Measurements from ENCODE around the gene CCNJL. TPM values are rescaled to one million over a fixed set of nuclear protein-coding genes. Genes with fewer than 3 reads are reported as not detected.

The CCNJL gene
- total RNA-seq, 2 experiments from 2014 or later: 0.17 TPM; not detected in 1

DNA sequence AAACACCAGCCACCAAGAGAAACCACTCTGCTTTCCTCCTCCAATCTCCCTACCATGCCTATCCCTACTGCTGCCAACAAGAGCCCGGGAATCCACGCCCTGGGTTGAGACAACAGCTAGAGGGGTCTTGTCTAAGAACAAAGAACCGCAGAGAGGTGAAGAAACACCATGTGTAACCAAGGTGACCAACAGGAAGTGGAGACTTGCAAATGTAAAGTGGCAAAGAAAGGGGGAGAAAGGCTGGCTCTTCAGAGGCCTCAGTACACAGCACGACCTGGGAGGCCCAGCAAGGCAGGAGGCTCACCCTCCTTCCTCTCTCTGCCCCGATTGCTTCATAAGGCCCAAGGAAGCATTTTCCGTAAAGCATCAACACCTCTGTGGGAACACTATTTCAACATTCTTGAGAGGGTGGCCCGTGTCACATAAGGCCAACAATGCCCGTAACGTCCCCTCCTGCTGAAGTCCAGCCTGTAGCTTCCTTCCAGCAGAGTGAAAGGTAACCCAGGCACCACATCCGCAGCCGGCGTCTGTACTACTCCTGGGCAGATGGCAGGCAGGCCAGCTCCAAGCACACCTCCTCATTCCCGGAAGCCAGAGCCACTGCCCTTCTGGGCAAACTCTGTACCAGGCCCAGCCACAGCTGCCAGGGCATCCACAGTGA lies 18.3 kb downstream of the CCNJL start:
- no peak for ATAC-seq (ENCODE audit: low read depth)
- Mint-ChIP-seq H3K27me3 (peaks cover 2% of the 10 kb centered on the region), H3K4me3 (no peak overlapping the region), H3K4me1 (peaks cover 2% of the 10 kb centered on the region), H3K36me3 (no peaks in the 10 kb centered on the region), H3K9me3 (no peaks in the 10 kb centered on the region), H3K27ac (no peak overlapping the region)
- POLR2A ChIA-PET: no interaction called here
- no peak for DNase-seq

DNA sequence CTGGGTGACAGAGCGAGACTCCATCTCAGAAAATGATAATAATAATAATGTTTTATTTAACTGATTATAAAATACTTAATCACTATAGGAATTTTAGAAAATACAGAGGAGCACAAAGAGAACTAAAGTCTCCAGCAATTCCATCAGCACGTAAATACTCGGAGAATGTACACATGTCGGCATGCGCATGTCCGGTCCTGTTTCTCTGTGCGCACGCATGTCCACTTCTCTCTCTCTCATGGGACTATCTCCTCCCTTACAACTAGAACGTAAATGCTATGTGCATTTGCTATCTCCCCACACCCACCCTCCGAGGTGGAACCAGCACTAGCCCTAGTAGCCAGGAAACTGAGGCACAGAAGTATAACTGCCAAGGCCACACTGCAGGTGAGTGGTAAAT lies 19.0 kb downstream of the CCNJL start:
- POLR2A ChIA-PET: no interaction called here
- no peak overlapping the region for H3K4me3 Mint-ChIP-seq
- H3K36me3 Mint-ChIP-seq: no peaks in the 10 kb centered on the region
- peaks cover 2% of the 10 kb centered on the region for H3K4me1 Mint-ChIP-seq
- DNase-seq (no peak), ATAC-seq (ENCODE audit: low read depth) (no peak)
- H3K27me3 Mint-ChIP-seq: peaks cover 2% of the 10 kb centered on the region
- H3K9me3 Mint-ChIP-seq: no peaks in the 10 kb centered on the region
- no peak overlapping the region for H3K27ac Mint-ChIP-seq

DNA sequence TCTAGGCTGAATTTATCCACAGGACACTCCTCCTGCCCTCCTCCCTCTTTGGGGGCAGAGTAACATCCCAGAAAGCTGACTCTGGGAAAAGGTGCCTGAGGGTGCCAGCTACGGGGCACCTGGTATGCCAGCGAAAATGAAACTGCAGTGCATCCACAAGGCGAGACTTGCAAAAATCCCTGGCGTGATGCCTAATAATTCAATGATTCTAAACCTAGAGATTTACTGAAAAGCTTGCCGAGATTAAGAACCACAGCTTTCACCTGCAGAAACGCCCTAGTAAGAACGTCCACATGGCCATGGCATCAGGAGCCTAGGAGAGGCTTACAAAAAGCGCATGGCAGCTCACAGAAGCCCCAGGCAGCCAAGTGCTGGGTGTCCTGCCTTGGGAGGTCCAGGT lies 20.9 kb downstream of the CCNJL start:
- ATAC-seq (ENCODE audit: low read depth) (no peak), DNase-seq (no peak)
- no peak overlapping the region for H3K4me3 Mint-ChIP-seq
- peaks cover 2% of the 10 kb centered on the region for H3K4me1 Mint-ChIP-seq
- no peak overlapping the region for H3K27ac Mint-ChIP-seq
- H3K9me3 Mint-ChIP-seq: no peaks in the 10 kb centered on the region
- POLR2A ChIA-PET: no interaction called here
- H3K36me3 Mint-ChIP-seq: no peaks in the 10 kb centered on the region
- no peaks in the 10 kb centered on the region for H3K27me3 Mint-ChIP-seq

DNA sequence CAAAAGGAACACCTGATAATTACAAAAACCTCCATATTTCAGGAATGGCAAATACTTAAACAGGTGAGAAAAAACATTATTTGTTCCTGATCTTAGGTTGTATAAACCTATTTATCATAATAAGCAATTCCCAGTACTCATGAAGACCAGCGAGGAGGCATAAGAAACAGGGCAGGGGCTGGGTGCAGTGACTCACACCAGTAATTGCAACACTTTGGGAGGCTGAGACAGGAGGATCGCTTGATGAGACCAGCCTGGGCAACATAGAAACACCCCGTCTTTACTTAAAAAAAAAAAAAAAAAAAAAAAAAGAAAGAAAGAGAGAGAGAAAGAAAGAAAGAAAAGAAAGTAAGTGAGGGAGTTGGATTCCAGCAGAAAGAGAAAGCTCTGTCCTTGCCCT lies 21.6 kb downstream of the CCNJL start:
- POLR2A ChIA-PET: no interaction called here

DNA sequence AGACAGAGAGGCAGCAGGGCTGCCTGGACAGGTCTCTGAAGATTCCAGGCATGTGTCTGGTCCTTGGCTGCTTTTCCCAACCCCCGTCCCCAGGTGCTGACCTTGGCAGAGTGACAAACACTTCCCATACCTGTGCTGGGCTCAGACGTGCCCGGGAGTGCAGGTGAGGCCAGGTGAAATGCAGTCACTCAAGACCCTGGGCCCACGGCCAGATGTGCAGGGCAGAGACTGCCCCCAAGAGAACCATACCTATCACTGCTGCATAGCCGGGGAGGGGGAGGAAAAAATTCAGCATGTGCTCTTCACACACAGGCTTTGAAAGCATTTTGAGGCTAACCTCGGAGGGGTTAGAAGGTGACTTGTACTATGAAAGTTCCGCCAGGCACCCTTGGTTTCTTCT lies 22.6 kb downstream of the CCNJL start:
- H3K36me3 Mint-ChIP-seq: no peaks in the 10 kb centered on the region
- no peak overlapping the region for H3K27ac Mint-ChIP-seq
- no peaks in the 10 kb centered on the region for H3K9me3 Mint-ChIP-seq
- POLR2A ChIA-PET: no interaction called here
- peaks cover 2% of the 10 kb centered on the region for H3K4me1 Mint-ChIP-seq
- ATAC-seq (ENCODE audit: low read depth) (no peak), DNase-seq (no peak)
- H3K27me3 Mint-ChIP-seq: no peaks in the 10 kb centered on the region
- no peak overlapping the region for H3K4me3 Mint-ChIP-seq

More for the DNA sequence above, 21.6 kb downstream of the CCNJL start:
- H3K9me3 Mint-ChIP-seq: no peaks in the 10 kb centered on the region
- no peak for ATAC-seq (ENCODE audit: low read depth)
- H3K4me3 Mint-ChIP-seq: no peak overlapping the region
- H3K27ac Mint-ChIP-seq: no peak overlapping the region
- H3K4me1 Mint-ChIP-seq: peaks cover 2% of the 10 kb centered on the region
- DNase-seq: no peak
- no peaks in the 10 kb centered on the region for H3K27me3 Mint-ChIP-seq
- H3K36me3 Mint-ChIP-seq: no peaks in the 10 kb centered on the region

DNA sequence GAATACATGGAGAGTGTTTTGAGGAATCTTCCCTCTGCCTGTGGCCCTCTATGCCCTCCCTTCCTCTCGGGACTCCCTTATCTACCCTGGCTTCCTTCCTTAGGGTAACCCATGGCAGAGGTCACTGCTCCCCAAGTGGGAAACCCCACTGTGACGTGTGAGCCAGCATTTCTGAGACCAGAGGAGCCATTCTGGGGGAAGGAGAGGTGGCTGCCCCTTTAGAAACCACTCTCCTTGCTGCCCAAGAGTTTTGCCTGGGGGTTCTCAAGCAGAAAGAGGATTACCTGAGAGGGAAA lies 23.1 kb downstream of the CCNJL start:
- no peak overlapping the region for H3K27ac Mint-ChIP-seq
- DNase-seq (no peak), ATAC-seq (ENCODE audit: low read depth) (no peak)
- no peak overlapping the region for H3K4me3 Mint-ChIP-seq
- no peaks in the 10 kb centered on the region for H3K9me3 Mint-ChIP-seq
- H3K4me1 Mint-ChIP-seq: peaks cover 2% of the 10 kb centered on the region
- H3K27me3 Mint-ChIP-seq: no peaks in the 10 kb centered on the region
- no peaks in the 10 kb centered on the region for H3K36me3 Mint-ChIP-seq
- POLR2A ChIA-PET: no interaction called here

DNA sequence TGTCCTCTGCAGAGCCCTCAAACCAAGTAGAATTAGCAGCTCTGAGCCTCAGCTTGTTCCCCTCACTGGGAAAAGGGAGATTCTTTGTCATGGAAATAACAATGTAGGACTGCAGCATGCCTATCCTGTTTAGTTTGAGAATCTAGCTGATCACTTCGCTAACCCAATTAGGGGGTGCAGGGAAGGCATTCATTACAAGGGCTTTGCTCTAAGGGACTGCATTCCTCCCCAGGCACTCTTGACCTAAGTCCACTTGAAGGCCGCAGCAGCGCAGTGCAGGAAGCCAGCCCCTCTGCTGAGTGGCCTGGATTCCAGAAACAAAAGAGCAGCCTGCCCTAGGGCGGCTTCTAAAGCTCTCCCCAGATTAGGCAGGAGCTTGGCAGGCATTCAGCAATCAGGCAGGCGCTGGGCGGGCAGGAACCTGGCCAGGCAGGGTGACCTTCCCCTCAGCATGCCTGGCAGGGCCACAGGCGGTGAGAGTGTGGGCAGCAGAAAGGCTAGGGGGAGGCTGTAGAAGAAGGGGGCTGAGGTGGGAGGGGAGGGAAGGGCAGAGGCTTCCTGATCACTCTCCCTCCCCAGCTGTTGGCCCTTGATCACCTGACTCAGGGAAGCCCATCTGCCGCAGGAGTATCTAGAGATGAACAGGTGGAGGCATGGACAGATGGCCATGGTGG lies 24.8 kb downstream of the CCNJL start:
- POLR2A ChIA-PET: no interaction called here
- no peak overlapping the region for H3K4me3 Mint-ChIP-seq
- DNase-seq (no peak), ATAC-seq (ENCODE audit: low read depth) (no peak)
- no peak overlapping the region for H3K27ac Mint-ChIP-seq
- no peaks in the 10 kb centered on the region for H3K36me3 Mint-ChIP-seq
- H3K4me1 Mint-ChIP-seq: peaks cover 2% of the 10 kb centered on the region
- H3K27me3 Mint-ChIP-seq: peaks cover 2% of the 10 kb centered on the region
- no peaks in the 10 kb centered on the region for H3K9me3 Mint-ChIP-seq

DNA sequence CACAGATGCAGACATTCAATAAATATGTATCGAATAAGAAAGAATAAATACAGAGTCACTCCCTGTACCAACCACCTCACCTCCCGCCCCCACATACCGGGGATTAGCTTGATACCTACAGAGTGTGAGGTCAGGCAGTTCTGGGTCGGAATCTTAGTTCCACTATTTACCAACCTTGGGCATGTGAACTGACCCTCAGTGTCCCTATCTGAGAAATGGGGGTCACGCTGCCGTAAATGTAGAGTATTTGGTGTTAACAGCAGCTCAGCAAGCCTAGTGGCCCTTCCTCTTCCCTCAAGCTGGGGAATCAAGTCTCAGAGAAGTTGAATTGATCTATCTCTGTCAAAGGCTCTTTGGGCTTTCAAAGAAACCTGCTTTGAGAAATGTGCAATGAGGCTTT lies 25.4 kb downstream of the CCNJL start:
- DNase-seq (no peak), ATAC-seq (ENCODE audit: low read depth) (no peak)
- no peaks in the 10 kb centered on the region for H3K36me3 Mint-ChIP-seq
- POLR2A ChIA-PET: no interaction called here
- no peak overlapping the region for H3K4me3 Mint-ChIP-seq
- peaks cover 2% of the 10 kb centered on the region for H3K27me3 Mint-ChIP-seq
- H3K4me1 Mint-ChIP-seq: peaks cover 2% of the 10 kb centered on the region
- no peaks in the 10 kb centered on the region for H3K9me3 Mint-ChIP-seq
- H3K27ac Mint-ChIP-seq: no peak overlapping the region

DNA sequence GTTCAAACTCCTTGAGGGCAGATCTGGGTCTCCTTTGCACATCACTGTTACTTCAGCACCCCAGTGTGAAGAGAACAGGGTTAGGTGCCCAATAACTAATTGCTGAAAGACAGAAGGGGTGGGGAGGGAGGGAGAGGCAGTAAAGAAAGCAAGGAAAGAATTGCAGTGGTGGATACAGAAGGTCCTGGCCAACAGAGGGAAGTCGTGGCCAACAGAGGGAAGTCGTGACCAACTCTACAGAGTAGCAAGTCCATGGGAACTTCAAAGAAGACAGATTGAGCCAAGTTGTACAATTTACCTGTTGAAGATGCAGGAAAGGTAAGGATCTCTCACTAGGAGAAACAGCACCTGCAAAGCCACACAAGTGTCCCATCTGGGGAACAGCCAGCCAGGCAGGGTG lies 27.0 kb downstream of the CCNJL start:
- no peaks in the 10 kb centered on the region for H3K9me3 Mint-ChIP-seq
- H3K27me3 Mint-ChIP-seq: peaks cover 5% of the 10 kb centered on the region
- H3K4me1 Mint-ChIP-seq: no peaks in the 10 kb centered on the region
- no peak for DNase-seq
- POLR2A ChIA-PET: no interaction called here
- H3K4me3 Mint-ChIP-seq: no peak overlapping the region
- no peak for ATAC-seq (ENCODE audit: low read depth)
- no peak overlapping the region for H3K27ac Mint-ChIP-seq
- no peaks in the 10 kb centered on the region for H3K36me3 Mint-ChIP-seq

DNA sequence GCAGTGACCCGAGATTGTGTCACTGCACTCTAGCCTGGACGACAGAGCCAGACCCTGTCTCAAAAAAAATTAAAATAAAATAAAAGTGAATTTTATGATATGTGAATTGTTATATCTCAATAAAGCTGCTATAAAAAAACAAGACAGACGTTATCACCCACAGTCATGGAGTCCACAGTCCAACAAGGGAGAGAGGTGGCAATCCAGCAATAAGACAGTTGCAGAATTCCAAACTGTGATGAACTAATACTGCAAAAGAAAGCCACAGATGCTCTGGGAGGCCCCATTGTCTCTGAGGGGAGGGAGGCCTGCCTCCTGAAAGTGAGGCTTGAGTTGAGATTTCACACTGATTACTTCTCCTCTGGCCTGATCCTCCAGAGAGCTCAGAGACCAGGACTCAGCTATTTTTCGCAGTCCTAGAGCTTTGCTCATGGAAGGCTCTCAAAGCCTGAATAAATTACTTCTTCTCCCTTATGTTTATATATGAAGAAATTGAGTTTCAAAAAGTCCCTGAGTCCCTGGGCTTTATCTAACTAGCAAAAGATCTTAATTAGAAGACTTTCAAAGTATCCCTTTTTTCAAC lies 28.0 kb downstream of the CCNJL start:
- H3K4me1 Mint-ChIP-seq: no peaks in the 10 kb centered on the region
- no peak for ATAC-seq (ENCODE audit: low read depth)
- no peaks in the 10 kb centered on the region for H3K9me3 Mint-ChIP-seq
- DNase-seq: no peak
- POLR2A ChIA-PET: no interaction called here
- H3K4me3 Mint-ChIP-seq: no peak overlapping the region
- H3K27me3 Mint-ChIP-seq: peaks cover 8% of the 10 kb centered on the region
- H3K36me3 Mint-ChIP-seq: no peaks in the 10 kb centered on the region
- H3K27ac Mint-ChIP-seq: no peak overlapping the region

DNA sequence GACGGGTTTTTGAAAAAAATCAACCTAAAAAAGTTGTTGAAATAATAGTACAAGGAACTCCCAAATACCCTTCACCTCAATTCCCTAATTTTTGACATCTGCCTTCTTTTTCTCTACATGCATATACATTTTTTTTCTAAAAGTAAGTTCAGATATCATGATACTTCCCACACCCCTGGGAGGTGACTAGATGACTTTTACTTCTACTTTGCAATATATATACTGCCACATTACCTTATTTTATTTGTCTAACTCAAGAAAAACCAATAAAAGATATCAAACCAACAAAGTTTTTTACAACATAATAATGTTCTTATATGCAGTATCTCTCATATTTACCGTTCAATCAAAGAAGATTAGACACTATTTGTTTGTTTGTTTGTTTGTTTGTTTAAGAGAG lies 31.1 kb downstream of the CCNJL start:
- no peaks in the 10 kb centered on the region for H3K36me3 Mint-ChIP-seq
- no peaks in the 10 kb centered on the region for H3K9me3 Mint-ChIP-seq
- peaks cover 8% of the 10 kb centered on the region for H3K27me3 Mint-ChIP-seq
- H3K4me3 Mint-ChIP-seq: no peak overlapping the region
- POLR2A ChIA-PET: no interaction called here
- H3K27ac Mint-ChIP-seq: no peak overlapping the region
- DNase-seq: no peak
- no peaks in the 10 kb centered on the region for H3K4me1 Mint-ChIP-seq
- no peak for ATAC-seq (ENCODE audit: low read depth)

DNA sequence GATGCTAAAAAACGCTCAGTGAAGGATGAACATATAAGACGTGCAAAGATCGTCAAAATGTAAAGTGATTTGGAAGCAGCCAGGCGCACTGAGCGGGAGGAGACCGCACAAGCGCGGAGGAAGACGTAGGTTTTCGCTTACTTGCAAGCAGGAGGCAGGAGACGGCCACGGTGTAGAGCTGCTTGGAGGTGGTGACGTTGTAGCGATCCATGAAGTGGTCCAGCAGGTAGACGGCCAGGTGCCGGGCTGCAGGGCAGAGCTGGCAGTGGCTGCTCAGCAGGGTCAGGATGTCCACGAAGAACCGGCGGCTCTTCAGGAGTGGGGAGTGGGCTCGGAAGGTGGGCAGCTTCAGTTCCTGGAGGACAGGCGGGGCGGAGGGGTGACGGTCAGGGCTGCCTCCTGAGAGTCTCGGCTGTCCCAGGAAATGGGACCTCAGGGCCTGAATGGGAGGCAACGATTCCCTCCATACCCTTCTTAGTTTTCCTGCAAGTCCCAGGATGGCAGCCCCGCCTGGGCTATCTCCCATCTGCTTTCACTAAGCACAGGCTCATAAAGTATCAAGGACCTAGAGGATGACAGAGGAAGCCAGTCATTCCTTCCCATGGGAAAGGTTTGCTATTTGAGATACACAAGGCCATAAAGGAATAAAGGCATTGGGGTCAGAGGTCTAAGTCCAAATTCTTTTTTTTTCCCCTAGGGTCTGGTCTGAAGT lies 31.8 kb downstream of the CCNJL start:
- H3K4me1 Mint-ChIP-seq: no peaks in the 10 kb centered on the region
- H3K36me3 Mint-ChIP-seq: no peaks in the 10 kb centered on the region
- no peak for DNase-seq
- no peak overlapping the region for H3K27ac Mint-ChIP-seq
- no peak for ATAC-seq (ENCODE audit: low read depth)
- H3K9me3 Mint-ChIP-seq: no peaks in the 10 kb centered on the region
- H3K27me3 Mint-ChIP-seq: peaks cover 8% of the 10 kb centered on the region
- POLR2A ChIA-PET: no interaction called here
- no peak overlapping the region for H3K4me3 Mint-ChIP-seq

DNA sequence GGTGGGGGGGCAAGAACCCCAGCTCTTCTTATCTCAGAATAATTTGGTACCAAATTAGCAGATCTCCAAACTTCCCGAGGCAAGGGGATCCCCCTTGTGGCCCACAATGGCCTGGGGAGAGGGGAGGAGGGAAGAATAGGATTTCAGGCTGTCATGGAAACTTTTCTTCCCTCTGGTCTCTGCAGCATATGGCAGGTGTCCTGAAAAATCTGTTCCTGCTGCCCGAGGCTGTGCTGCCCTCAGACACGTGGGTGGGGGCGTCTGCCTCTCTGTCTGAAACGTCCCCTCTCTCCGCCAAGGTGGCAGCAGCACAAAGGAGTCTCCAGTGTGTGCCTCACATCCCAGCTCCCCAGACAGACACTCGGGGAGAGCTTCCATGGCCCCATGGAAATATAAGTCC lies 34.0 kb downstream of the CCNJL start:
- POLR2A ChIA-PET: no interaction called here
- ATAC-seq (ENCODE audit: low read depth): no peak
- H3K27ac Mint-ChIP-seq: no peak overlapping the region
- DNase-seq: no peak
- peaks cover 3% of the 10 kb centered on the region for H3K4me1 Mint-ChIP-seq
- no peak overlapping the region for H3K4me3 Mint-ChIP-seq
- peaks cover 6% of the 10 kb centered on the region for H3K27me3 Mint-ChIP-seq
- H3K9me3 Mint-ChIP-seq: no peaks in the 10 kb centered on the region
- no peaks in the 10 kb centered on the region for H3K36me3 Mint-ChIP-seq

DNA sequence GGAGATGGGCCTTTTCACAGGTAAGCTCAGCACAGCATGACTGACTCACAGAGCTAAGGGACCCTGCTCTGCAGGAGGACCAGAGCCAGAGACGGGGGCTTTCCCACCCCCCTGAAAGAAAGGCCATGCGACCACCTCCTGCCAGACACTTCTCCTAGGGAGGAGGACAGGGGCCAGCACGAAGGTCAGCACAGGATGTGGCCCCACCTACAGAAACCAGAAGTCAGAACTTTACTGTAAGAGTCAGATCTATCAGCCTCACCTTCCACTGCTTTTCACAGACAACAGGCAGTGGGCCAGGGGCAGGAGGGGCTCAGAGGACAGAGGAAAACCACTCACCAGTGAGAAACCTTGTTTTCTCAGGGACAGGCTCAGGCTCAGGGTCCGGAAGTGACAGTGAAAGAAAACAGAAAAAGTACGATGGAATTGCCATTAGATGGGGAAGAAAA lies 37.9 kb downstream of the CCNJL start:
- Mint-ChIP-seq H3K4me1 (peaks cover 9% of the 10 kb centered on the region), H3K9me3 (no peaks in the 10 kb centered on the region), H3K27me3 (peaks cover 4% of the 10 kb centered on the region), H3K4me3 (no peak overlapping the region), H3K27ac (no peak overlapping the region), H3K36me3 (no peaks in the 10 kb centered on the region)
- ATAC-seq (ENCODE audit: low read depth) (no peak), DNase-seq (no peak)
- POLR2A ChIA-PET: no interaction called here

Measured in activated naive CD8-positive, alpha-beta T cell treated with anti-CD3 and anti-CD28 coated beads, Interleukin-2, amount 10 ng/mL, durations not matched to agents 7 days and 5 days (primary cell).